ENCODE measurements around the gene ABHD14A. TPM values are rescaled to one million over a fixed set of nuclear protein-coding genes. Genes with fewer than 3 reads are reported as not detected.
"Not testable (repeated sequence)": the region's sequence is repeated elsewhere in the genome, so short reads cannot be mapped to it uniquely, and the experiment has no call there.

Gene ABHD14A
- 10 to 100 TPM; 10.2 to 12.9 TPM for total RNA-seq

DNA sequence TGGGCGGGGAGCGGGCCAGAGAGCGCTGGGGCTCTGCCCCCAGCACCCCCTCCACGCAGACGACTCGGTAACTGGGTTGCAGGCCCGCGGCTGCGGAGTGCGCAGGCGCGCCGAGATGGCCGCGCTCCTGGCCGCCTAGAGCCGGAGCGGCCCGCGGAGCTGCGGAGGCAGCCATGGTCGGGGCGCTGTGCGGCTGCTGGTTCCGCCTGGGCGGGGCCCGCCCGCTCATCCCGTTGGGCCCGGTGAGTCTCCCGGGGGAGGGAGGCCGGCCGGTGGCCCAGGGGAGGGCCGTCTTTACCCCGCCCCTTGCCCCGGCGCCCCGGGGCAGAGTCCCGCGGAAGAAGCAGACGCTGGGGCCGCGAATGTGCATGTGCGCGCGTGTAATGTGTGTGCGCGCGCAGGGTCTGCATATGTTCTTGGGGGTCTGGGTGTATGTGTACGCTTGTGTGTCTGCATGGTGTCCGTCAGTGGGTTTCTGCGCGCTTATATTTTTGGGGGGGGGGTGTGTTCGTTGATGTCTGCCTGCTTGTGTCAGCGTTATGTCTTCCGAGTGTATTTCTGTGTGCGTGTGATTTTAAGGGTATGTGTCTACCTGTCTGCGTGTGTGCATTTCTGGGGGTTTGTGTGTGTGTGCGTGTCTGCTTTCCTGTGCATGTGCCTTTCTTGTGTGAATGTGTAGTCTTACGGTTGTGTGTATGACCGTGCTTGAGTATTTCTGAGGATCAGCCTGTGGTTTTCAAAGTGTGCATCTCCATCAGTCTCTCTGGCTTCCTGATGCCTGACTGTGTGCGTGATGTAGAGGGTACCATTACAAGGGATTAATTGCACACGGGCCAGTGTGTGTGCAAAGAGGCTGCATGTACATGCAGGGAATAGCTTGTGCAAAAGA lies at the start of gene ABHD14A:
Gene ABHD14A (plus strand): TSS at position 102 of the 889 bp plus-strand sequence. CDS start 72 bp downstream, at position 174.
- Mint-ChIP-seq H3K27ac (peak within 1 kb of the TSS; percentile 95), H3K27me3 (no peaks in the 10 kb centered on the region), H3K9me3 (no peaks in the 10 kb centered on the region), H3K36me3 (peaks cover 3% of the 10 kb centered on the region), H3K4me1 (peaks cover 24% of the 10 kb centered on the region), H3K4me3 (peak within 1 kb of the TSS; percentile 97)
- DNase-seq: peak; percentile 83

DNA sequence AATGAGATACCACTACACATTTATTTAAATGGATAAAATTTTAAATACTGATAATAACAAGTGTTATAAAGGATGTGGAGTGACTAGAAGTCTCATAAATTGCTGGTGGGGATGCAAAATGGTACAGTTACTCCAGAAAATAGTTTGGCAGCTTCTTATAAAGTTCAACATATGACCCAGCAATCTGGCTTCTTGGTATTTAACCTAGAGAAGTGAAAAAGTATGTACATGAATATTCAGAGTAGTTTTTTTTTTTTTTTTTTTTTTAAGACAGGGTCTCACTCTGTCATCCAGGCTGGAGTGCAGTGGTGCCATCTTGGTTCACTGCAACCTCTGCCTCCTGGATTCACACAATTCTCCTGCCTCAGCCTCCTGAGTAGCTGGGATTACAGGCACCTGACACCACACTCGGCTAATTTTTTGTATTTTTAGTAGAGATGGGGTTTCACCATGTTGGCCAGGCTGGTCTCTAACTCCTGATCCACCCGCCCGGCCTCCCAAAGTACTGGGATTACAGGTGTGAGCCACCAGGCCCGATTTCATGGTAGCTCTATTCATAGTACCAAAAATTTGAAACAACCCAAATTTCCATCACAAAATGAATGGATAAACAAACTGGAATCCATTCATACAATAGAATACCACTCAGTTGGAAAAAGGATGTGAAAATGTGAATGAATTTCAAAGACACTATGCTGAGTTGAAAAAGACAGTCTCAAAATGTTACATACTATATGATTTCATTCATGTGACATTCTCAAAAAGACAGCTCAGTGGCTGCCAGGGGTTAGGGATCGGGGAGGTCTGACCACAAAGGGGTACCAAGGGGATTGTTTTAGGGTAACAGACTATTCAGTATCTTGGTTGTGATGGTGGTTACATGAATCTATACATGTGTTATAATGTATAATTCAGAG lies 47.5 kb upstream of the ABHD14A start:
- H3K27me3 Mint-ChIP-seq: no peaks in the 10 kb centered on the region
- H3K4me1 Mint-ChIP-seq: no peaks in the 10 kb centered on the region
- no peak overlapping the region for H3K4me3 Mint-ChIP-seq
- DNase-seq: no peak
- peaks cover 12% of the 10 kb centered on the region for H3K36me3 Mint-ChIP-seq
- no peaks in the 10 kb centered on the region for H3K9me3 Mint-ChIP-seq
- H3K27ac Mint-ChIP-seq: no peak overlapping the region

DNA sequence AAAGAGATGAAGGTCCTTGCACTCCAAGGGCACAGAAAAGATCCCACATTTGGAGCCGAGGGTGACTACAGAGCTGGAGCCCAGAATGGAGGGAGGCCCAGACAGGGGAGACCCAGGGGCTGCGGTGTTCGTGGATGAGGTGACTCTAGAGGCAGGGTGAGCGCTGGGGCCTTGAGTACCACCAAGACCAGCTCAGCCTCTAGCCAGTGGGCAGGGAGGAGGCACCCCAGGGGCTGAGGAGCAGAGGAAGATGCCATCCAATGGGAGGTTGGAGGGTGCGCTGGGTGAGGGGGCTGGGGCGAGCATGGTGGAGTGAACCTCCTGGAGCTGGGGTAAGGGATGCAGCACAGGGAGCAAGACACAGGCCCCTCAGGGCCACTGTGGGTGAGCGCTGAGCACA lies 46.4 kb upstream of the ABHD14A start:
- no peak for DNase-seq
- Mint-ChIP-seq H3K9me3 (no peaks in the 10 kb centered on the region), H3K27ac (no peak overlapping the region), H3K27me3 (no peaks in the 10 kb centered on the region), H3K36me3 (peaks cover 16% of the 10 kb centered on the region), H3K4me3 (no peak overlapping the region), H3K4me1 (no peaks in the 10 kb centered on the region)

DNA sequence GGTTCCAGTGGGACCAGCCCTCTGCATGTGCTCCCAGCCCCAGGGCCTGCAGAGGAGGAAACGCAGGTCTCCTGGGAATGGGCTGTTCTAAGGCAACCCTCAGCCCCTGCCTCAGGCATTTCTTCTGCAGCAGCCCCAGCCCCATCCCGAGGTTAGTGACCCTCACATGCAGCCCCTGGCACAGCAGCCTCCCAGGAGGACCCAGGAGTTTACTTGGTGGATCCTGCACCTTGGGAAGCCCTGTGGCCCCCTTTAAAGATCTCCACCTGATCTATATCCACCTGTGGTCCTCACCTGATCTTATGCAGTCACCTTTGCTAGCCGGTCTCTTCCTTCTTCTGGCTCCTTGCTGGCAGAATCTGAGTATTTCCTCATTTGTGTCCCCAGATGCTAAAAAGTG lies 45.9 kb upstream of the ABHD14A start:
- not testable (repeated sequence) for H3K4me3 Mint-ChIP-seq, DNase-seq, H3K27ac Mint-ChIP-seq, H3K9me3 Mint-ChIP-seq, H3K27me3 Mint-ChIP-seq, H3K4me1 Mint-ChIP-seq
- H3K36me3 Mint-ChIP-seq: peaks cover 16% of the 10 kb centered on the region

DNA sequence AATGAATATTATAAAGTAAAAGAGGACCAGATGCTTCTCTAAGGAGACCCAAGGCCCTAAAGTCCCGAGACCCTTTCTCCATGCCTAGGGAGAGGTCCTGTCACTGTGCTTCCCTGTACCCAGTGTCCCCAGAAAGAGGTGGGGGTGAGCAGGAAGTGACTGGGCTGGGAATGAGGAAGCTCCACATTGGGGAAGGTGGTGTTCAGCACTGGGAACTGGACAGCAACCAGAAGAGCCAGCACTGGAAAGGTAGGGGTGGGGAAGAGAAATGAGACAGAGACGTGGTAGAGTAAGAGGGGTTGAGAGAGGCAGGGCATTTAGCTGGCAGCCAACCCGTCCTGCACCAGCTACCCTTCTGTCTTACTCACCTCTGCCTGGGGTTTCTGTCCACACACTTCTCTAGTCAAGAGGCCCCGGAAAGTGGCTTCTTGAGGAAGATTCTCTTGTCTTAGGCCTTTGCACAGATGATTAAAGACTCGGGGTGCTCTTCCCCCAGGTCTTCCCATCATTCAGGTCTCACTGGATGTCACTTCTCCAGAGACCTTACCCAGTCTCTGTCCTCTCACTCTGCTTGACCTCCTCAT lies 45.4 kb upstream of the ABHD14A start:
- H3K4me3 Mint-ChIP-seq: no peak overlapping the region
- no peaks in the 10 kb centered on the region for H3K27me3 Mint-ChIP-seq
- H3K27ac Mint-ChIP-seq: no peak overlapping the region
- peaks cover 19% of the 10 kb centered on the region for H3K36me3 Mint-ChIP-seq
- H3K4me1 Mint-ChIP-seq: no peaks in the 10 kb centered on the region
- DNase-seq: no peak
- no peaks in the 10 kb centered on the region for H3K9me3 Mint-ChIP-seq

DNA sequence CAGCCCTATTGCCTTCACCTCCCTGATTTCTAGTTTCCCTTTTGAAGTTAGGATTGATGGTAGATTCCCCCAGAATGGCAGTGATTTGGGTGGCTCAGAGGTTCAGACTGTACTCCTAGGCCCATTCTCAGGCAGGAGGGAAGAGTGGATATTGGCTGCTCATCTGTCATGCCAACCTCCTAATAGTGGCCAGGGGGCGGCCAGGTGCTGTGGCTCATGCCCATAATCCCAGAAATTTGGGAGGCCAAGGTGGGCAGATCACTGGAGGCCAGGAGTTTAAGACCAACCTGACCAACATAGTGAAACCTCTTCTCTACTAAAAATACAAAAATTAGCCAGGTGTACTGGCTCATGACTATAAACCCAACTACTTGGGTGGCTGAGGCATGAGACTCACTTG lies 44.4 kb upstream of the ABHD14A start:
- H3K27ac Mint-ChIP-seq: no peak overlapping the region
- H3K36me3 Mint-ChIP-seq: peaks cover 20% of the 10 kb centered on the region
- DNase-seq: no peak
- no peaks in the 10 kb centered on the region for H3K4me1 Mint-ChIP-seq
- H3K27me3 Mint-ChIP-seq: no peaks in the 10 kb centered on the region
- no peaks in the 10 kb centered on the region for H3K9me3 Mint-ChIP-seq
- no peak overlapping the region for H3K4me3 Mint-ChIP-seq

DNA sequence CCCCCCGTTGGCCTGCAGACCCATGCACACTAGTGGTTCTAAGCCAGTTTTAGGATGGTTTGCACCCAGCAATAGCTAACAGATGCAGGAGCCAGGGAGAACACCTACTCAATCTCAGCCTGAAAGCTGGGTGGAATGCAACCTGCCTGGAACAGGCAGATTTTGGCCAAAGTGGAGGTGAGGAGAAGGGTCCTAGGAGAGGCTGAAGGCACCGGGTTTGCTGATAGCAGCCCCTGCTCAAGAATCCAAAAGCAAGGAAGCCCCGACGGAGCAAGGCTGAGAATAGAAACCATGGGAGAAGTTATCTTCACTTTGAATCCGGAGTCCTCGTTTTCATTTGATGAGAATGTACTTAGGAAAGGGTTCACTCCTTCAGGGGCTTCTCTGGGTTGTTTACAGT lies 43.1 kb upstream of the ABHD14A start:
- H3K36me3 Mint-ChIP-seq: peaks cover 20% of the 10 kb centered on the region
- no peaks in the 10 kb centered on the region for H3K4me1 Mint-ChIP-seq
- H3K27me3 Mint-ChIP-seq: no peaks in the 10 kb centered on the region
- no peak overlapping the region for H3K4me3 Mint-ChIP-seq
- no peaks in the 10 kb centered on the region for H3K9me3 Mint-ChIP-seq
- H3K27ac Mint-ChIP-seq: no peak overlapping the region
- DNase-seq: no peak

DNA sequence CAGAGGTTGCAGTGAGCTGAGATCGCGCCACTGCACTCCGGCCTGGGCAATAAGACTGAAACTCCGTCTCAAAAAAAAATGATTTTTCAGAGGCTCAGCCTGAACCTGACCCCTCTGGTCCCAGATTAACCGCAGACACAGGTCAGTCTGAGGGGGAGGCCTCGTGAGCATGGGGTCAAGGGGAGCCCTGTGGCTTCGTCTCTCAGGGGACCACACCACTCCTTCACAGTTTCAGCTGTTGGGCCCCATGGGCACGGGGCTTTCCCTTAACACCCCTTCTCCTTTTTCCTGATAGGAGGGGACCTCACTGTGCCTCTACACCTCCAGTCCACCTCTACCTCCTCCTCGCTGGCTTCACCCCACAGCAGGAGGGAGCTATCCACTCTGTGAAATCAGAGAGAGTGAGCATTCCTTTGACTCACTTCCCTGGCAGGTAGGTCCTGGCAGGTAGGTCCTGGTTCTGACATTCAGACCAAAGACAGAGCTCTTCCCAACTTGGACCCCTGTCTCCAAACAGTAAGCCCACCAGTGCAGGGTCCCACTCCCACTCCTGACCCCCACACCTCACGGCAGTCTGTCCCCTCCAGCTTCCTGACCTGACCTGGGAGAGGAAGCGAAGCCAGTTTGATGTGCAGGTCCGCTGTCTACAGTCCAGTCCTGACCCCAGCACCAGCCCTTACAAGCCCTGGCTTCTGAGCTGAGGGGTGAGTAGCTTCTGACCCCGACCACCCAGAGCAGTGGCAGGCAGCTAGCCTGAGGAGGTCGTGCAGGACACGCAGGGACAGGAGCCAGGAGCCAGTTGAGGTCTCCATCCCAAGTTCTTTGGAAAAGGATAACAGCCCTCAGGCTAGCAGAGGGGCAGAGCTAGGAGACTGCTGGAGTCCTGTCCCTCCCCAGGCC lies 42.1 kb upstream of the ABHD14A start:
- Mint-ChIP-seq H3K4me1 (no peaks in the 10 kb centered on the region), H3K27ac (no peak overlapping the region), H3K27me3 (no peaks in the 10 kb centered on the region), H3K9me3 (no peaks in the 10 kb centered on the region), H3K36me3 (peaks cover 27% of the 10 kb centered on the region), H3K4me3 (no peak overlapping the region)
- no peak for DNase-seq

DNA sequence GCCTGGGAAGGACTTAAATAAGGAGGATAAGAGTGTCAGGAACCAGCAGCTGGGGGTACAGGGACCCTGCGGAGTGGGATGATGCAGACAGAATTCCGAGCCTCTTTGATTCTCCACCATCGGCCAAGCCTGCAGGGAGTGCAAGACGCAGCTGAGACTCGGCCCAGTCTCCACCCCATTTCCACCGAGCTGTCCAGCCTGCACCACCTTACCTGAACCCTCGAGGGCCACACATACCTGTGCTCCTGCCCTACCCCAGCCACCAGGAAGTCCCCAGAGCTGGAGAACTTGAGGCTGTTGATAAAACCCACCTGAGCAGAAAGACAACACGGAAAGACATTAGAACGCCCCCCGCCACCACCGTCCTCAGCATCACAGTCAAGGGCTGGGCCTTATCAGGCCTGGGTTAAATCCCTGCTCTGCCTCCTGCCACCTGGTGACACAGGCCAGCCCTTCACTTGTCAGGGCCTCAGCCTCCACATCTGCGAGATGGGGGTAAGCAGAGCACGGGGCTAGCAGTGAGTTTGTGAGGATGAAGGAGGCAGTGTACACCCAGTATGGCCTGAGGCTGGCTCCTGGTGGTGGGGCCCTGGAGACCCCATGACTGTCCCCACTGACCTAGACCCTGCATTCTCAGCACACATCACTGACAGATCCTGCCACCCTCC lies 41.3 kb upstream of the ABHD14A start:
- H3K36me3 Mint-ChIP-seq: peaks cover 28% of the 10 kb centered on the region
- DNase-seq: no peak
- H3K27ac Mint-ChIP-seq: no peak overlapping the region
- H3K4me3 Mint-ChIP-seq: no peak overlapping the region
- H3K27me3 Mint-ChIP-seq: no peaks in the 10 kb centered on the region
- peaks cover 2% of the 10 kb centered on the region for H3K4me1 Mint-ChIP-seq
- no peaks in the 10 kb centered on the region for H3K9me3 Mint-ChIP-seq

DNA sequence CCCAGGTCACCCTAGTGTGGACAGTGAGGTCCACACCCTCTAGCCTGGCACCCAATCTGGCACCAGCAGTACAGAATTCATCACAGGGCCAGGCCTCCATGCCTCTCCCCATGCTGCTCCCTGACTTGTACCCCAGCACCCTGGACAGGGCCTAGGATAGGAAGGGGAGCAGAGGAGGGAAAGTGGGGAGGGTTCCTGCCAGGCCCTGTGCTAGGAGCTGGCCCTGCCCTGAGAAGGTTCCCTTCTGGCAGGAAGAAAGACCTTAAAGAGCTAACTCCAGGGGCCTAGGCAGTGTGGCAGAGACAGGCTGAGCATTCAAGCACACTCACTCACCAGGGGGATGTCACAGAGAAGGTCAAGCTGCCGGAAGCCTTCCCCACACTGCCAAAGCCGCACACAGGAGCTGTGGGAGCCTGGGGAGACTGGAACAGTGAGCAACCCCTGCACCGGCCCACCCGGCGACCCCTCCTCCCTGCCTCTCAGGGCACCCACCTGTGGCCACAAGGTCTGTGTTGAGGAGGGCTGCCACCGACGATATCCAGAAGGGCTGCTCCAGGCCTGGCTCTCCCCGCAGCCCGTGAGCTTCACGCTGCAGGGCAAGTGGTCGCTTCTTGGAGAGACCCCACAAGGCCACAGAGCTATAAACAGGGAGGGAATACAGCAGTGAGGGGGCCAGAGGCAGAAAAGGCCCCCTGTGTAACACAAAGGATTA lies 40.6 kb upstream of the ABHD14A start:
- H3K9me3 Mint-ChIP-seq: no peaks in the 10 kb centered on the region
- H3K27me3 Mint-ChIP-seq: no peaks in the 10 kb centered on the region
- peaks cover 6% of the 10 kb centered on the region for H3K4me1 Mint-ChIP-seq
- no peak overlapping the region for H3K27ac Mint-ChIP-seq
- no peak for DNase-seq
- peaks cover 31% of the 10 kb centered on the region for H3K36me3 Mint-ChIP-seq
- no peak overlapping the region for H3K4me3 Mint-ChIP-seq

DNA sequence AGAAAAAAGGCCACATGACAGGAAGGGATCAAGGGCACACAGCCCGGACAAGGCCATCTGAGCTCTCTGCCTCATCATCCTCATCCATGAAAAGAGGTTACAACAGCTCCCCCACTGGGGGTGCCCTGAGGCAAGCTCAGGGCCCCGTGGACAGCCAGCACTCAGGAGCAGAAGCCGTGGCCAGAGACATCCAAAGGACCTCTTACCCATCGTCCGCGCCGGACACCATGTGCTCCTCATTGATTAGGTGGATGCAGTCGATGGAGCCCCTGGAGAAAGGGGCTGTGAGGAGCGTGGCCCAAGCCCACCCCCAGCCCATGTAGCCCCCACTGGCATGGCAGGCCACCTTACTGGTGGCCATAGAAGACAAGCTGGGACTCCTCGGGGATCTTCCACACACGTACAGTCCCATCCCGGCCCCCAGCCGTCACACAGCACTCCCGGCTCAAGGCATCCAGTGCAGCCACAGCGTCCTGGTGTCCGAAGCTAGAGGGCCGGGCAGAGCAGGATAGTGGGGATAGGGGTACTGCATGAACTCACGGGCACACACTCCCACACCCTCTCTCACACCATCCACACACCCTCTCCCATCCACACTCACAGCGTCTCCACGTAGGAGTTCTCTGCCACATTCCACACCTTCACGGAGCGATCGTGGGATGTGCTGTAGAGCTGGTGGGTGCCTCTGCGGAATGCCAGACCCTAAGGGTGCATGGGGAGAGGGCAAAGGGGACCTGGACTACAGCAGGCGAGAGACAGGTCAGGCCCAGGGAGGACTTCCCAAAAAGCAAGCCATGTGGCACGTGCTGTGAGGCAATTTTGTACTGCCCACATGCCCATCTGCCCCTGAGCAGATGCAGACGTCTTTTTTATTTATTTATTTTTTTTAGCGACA lies 39.6 kb upstream of the ABHD14A start:
- Mint-ChIP-seq H3K27me3 (no peaks in the 10 kb centered on the region), H3K4me1 (peaks cover 14% of the 10 kb centered on the region), H3K4me3 (no peak overlapping the region), H3K36me3 (peaks cover 35% of the 10 kb centered on the region), H3K9me3 (no peaks in the 10 kb centered on the region), H3K27ac (no peak overlapping the region)
- DNase-seq: no peak

DNA sequence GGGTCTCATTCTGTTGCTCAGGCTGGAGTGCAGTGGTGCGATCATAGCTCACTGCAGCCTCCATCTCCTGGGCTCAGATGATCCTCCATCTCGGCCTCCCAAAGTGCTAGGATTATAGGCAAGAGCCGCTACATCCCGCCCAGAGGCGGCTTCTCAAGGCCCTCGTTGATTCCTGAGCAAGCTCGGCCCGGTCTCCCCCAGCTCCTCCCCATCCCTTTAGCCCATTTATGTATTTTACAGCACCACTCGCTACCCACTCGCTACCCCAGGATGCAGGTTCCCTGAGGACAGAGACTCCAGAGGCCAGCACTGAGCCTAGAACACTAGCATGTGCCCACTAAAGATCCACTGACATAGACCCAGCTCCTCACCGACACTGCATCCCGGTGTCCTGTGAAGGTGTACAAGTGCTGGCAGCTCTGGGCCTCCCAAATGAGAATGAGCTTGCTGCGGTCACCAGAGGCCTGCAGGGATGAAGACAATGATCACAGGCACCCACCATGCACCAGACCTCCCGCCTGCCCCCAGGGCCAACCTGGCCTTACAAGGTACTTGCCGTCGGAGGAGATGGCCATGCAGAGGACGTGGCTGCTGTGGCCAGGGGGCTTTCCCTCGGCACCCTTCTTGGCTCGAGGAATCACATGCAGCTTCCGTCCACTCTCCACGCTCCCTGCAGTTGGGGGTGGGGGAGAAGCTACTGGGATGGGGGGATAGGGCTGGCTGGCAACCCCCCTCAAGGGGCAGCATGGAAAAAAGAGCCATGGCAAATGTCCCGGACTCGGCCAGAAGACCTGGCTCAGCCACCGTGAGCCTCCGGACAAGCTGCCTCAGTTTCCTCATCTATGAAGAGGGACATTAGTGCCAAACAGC lies 38.7 kb upstream of the ABHD14A start:
- peaks cover 22% of the 10 kb centered on the region for H3K4me1 Mint-ChIP-seq
- no peaks in the 10 kb centered on the region for H3K9me3 Mint-ChIP-seq
- no peak overlapping the region for H3K27ac Mint-ChIP-seq
- no peaks in the 10 kb centered on the region for H3K27me3 Mint-ChIP-seq
- no peak overlapping the region for H3K4me3 Mint-ChIP-seq
- no peak for DNase-seq
- H3K36me3 Mint-ChIP-seq: peaks cover 36% of the 10 kb centered on the region

All from activated naive CD8-positive, alpha-beta T cell treated with anti-CD3 and anti-CD28 coated beads for 36 hours (primary cell).